Measurements from ENCODE around the gene KLHL26.

The KLHL26 gene

DNA sequence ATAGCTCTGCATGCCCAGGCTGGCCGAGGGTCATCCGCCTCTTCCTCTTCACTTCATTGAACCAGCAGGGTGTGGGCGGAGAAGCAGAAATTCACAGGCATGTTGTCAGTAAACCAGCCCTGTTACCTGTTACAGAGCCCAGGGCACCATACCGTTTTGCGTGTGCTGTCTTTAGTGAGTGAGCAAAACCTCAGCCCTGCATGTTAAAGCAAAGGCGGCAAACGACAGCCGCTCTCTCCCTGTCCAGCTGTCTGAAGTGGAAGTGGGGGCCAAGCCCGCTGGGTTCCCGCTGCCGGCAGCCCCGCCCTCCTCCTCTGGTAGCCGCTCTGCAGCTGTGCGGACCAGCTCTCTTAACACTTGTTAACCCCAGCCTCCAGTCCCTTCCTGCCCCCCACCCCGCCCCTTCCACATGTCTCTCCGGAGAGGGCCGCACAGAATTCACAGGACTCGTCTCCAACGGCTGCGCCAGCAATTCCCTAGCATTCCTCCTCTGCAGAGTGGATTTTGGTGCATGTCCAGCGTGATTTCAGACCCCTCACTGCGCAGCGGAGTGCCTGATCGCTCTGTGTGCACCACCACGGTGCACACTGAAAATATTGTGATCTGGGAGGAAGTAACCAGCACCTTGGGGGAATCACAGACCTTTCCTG lies 12.7 kb downstream of the KLHL26 start:
- DNase-seq: no peak

DNA sequence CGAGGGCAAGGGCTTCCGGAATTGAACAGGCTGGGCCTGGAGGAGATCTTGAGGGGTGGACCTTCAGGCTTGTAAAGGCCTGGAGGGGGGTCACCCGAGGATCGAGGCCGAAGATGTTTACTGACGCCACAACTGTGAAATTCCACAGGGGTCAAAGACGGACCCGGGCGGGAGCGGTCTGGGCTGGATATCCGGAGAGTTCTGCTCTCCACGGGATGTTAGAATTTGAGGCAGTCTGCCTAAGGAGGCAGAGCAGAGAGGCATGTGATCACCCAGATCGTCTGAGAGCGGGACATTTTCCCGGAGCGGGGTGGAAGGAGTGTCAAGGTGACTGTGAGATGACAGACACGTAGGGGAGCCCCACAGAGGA lies 13.2 kb downstream of the KLHL26 start:
- no peak for DNase-seq

DNA sequence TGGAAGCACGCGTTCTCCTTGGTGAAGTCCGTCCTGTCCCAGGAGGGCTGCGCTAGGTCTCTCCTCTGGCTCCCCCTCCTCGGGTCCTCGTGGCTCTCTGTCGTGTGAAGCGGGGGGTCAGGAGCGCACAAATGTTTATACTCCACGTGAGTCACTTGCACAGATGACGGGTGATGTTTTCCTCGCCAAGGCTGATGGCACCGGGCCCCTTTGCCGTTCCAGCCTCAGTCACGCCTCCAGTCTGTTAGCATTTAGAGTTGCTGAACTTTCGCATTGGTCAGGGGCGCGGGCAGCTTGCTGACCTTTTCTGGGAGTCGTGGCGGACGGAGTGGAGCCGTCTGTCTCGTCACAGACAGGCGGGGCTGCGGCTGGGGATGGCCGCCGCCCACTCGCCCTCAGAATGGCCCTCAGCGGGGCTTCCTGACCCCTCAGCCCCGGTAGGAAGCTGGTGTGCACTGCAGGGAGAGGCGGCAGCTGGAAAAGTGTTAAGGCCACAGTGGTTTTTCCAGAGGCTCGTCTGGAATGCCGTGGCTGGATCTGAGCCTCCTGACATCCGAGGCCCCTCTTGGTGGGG lies 13.7 kb downstream of the KLHL26 start:
- DNase-seq: peak; percentile 30

DNA sequence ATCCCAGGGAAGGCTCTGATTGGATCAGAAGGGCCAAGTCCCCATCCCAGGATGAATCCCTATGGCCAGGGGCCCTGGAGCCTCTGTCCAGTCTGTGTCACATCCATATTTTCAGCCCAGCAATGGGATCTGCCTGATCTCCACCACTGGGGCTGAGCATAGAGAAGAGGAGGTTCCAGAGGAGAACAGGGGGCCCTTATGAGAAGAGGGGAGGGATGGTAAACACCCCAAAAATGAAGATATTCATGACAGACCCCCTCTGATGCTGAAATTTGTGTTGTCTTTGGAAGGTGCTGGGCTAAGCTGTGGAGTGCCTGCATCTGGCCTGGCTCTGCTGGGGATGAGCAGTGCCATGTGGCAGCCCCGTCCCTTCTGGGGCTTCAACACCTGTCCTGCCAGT lies 14.5 kb downstream of the KLHL26 start:
- DNase-seq: no peak

DNA sequence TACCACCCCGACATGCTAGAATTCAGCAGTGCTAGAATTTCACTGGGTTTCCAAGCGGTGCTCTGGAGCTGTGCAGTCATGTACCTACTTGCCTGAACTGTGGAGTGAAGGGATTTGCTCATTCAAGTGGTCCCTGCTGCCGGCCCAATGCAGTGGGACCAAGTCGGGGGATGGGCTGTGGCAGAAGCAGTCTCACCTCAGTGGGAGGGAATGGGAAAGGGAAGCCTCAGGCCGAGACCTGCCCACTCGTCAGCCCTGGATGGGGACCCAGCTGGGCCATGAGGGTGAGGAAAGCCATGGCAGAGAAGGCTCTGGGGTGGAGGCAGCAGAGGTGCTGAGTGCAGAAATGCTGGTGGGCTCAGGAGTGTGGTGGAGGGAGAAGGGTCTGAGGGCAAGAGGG lies 14.9 kb downstream of the KLHL26 start:
- DNase-seq: no peak

DNA sequence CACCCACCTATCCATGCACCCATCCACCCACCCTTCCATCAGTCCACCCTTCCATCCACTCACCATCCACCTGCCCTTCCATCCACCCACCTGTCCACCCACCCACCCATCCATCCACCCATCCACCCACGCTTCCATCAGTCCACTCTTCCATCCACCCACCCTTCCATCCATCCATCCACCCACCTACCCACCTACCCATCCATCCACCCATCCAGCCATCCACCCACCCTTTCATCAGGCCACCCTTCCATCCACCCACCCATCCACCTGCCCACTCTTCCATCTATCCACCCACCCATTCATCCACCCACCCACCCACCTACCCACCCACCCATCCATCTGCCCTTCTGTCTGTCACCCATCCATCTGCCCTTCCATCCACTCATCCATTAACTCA lies 17.0 kb downstream of the KLHL26 start:
- no peak for DNase-seq

DNA sequence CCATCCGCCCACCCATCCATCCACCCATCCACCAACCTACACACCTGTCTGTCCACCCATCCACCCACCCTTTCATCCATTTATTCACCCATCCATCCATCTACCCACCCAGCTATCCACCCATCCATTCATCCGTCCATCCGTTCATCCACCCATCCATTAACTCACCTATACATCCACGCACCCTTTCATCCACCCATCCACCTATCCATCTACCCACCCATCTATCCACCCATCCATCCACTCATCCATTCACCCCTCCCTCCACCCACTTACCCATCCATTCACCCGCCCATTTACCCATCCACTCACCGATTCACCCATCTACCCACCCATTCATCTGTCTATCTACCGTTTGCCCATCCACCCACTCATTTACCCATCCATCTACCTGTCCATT lies 17.6 kb downstream of the KLHL26 start:
- DNase-seq: no peak

DNA sequence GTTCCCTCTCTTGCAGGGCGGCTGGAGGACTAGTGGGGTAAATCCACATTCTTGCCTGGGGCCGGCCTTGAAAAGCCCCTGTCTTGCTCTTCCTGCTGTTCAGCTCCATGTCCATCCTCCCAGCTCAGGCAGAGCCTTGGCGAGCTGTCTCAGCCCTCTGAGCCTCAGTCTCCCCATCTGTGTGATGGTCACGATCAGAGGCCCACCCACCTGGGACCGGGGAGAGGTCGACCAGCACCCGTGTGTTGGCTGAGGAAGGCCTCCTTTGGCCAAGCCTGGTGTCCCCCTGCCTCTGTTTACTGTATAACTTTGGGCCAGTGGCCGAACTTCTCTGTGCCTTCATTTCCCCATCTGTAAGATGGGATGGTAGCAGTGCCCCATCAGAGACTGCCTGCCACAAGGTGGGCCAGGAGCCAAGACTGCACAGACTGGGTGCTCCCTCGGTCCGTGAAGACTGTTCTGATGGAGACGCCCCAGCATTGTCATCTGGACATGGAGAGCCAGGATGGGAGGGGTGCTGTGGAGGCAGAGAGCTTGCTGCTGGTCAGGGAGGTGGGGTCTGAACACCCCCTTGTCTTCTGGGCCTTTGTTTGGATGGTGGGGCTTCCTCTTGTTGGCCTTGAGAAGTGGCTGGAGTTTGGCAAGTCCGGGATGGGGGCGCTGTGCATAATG lies 18.5 kb downstream of the KLHL26 start:
- DNase-seq: no peak

DNA sequence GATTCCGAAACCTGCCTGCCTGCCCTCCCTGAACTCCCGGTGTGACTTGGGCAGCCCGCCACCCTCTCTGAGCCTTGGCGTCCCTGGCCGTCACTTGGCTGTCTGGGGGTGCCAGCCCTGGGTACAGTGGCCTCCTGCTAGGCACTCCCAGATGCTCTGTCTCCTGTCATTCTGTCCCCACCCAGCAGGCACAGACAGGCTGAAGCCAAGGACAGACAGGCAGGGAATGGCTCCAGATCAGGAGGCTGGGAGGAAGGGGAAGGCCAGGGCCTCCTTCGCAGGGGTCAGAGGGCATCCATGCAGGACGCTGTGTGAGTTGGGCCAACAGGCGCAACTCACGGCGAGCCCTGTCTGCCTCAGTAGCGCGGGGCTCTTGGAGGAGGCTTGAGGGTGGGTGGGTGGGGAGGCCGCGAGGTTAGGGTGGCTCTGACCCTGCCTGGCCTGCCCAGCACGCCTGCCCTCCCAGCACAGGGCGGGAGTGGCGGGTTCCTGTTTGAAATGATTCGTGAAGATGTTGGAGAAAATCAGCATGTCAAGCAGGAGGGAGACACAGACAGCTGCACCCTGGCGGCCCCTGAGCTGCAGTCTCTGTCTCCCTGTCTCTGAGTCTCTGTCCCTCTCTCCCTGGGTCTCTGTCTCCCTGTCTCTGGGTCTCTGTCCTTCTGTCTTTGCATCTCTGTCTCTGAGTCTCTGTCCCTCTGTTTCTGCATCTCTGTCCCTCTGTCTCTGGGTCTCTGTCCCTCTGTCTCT lies 19.7 kb downstream of the KLHL26 start:
- no peak for DNase-seq

DNA sequence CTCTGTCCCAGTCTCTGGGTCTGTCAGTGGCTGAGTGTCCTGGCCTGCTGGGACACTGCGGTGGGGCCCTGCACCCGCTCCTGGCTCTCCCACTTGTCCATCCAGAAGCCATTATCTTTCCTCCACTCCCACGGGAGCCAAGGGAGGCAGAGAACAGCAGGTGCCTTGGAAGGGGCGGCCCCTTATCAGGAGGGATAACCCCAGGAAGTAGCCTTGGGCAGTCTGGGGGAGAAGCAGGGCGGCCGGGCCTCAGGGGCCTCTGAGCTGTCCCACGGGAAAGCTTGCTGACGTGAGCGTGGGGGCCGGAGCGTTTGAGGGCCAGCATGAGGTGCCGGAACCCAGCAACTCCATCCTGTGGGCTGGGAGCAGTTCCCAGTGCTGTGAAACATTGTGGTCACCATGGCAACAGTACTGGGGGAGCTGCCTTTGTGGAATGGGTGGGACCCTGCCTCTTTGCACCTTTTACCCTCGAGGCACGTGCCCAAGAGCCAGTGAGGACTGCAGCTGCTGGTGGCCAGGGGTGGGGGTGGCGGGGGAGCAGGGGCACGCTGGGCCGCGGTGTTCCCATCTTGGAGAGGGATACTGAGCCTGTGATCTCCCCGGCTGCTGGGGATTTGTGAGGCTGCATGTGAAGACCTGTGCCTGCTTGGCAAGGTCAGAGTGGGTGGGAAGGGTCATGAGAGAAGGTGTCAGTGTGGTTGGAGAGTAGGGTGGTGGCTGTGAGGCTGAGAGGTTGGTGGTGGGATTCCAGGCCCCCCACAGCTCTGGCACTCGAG lies 20.9 kb downstream of the KLHL26 start:
- DNase-seq: peak; percentile 37

DNA sequence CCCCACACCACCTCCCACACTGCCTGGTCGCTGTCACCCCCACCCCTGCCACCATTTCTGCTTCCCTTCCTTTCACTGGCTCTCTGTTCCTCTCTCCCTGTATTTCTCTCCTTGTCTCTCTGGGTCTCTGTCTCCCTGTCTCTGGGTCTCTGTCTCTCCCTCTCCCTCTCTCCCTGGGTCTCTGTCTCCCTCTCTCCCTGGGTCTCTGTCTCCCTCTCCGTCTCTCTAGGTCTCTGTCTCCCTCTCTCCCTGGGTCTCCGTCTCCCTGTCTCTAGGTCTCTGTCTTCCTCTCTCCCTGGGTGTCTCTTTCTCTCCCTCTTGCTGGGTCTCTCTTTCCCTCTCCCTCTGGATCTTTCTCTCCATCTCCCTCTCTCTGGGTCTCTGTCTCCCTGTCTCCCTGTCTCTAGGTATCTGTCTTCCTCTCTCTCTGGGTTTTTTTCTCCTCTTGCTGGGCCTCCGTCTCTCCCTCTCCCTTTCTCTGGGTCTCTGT lies 21.6 kb downstream of the KLHL26 start:
- DNase-seq: no peak

DNA sequence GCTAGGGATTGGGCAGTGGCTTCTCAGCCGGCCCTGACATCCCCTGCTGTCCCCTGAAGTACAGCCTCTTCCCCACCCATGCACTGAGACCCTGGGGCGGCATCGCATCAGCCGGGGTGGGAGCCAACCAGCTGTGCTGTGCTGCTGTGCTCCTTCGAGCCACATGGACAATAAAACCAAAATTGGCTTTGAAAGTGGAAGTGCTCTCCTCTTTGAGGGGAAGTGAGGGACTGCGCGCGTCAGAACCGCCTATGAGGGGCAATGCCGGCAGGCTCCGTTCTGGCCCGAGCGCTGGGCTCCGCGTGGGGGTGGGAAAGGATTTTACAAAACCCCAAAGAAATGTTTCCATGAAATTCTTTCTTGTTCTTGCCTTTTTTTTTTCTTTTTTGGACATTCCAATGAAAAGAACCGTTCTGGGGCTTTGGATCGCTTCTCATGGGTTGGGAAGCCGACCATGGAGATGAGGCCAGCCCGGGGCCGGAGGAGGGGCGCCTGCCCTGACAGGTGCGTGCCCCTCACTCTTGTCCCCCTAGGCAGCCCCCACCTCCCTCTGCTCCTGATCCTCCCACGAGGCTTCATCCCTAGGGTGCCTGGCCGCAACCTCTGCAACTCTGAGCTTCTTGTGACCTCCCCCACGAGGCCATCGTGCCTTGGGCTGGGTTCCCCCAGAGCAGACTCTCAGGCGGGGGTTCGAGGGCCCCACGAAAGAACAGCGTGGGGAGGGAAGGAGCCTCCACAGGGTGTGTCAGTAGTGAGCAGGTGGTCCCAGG lies 22.6 kb downstream of the KLHL26 start:
- no peak for DNase-seq

DNA sequence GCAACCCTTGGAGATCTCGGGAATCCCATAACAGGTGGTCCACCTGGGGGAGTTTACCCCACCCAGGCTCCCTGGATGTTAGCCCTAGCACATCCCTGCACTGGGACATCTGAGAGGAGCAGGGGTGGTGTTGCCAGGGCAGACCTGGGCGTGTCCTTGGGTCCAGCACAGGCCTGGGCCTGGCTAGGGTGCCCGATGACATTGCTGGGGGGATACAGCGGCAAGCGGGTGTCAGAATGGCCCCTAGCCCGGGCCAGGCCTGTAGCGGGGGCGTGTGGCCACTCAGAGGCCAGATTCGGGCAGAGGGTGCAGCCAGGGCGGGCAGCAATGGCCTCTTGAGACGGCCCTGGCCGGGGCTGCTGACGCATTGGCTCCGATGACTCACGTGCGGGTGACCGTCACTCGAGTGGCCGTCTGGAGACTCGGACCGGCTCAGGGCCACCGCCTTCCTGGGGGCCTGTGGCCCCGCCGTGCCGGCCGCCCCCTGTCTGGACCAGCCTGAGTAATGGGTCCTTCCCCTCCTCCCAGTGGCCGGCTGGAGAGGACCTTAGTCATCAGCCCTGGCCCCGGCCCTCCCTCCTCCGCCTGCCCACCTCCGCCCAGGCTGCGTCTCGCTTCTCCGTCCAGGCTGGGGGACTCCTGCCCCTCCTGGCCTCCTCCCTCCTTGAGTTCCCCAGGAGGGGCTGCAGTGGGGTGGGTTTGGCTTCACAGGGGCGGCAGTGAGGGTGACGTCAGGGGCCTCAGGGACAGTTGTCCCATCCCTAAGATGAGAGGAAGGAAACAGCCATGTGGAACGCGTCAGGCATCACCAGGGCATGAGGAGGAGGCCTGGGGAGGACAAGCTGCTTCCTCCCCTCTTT lies 23.5 kb downstream of the KLHL26 start:
- no peak for DNase-seq

DNA sequence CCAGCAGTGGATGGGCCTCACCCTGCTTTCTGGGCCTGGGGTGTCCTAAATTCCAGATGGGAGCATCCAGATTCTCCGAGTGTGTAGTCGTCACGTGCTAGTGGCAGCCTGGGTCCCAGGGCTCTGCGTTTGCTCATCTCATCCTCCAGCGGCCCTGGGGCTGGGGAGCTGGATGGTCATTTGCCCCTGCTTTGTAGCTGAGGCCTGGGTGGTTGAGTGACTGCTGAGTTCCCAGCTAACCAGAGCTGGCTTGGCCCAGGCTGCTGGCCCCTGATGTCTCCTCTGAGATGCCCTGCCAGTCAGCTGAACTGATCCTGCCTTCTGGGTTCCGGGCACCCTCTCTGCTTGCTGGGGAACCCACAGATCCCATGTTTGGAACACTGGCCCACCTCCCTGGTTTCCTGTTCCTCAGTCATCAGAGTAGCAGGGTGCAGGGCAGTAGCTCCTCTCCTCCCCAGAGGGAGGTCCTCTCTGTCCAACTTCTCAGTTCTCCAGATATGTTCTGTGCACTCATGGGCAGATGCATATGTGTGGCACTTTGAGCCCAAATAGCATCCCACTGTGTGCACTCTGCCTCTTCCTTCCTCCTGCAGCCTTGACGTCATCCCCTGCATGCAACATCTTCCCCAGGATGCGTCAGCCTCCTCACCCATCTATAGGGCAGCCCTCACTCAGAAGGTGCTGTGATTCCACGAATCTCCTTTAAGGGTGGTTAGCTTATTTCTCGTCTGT lies 24.3 kb downstream of the KLHL26 start:
- no peak for DNase-seq

DNA sequence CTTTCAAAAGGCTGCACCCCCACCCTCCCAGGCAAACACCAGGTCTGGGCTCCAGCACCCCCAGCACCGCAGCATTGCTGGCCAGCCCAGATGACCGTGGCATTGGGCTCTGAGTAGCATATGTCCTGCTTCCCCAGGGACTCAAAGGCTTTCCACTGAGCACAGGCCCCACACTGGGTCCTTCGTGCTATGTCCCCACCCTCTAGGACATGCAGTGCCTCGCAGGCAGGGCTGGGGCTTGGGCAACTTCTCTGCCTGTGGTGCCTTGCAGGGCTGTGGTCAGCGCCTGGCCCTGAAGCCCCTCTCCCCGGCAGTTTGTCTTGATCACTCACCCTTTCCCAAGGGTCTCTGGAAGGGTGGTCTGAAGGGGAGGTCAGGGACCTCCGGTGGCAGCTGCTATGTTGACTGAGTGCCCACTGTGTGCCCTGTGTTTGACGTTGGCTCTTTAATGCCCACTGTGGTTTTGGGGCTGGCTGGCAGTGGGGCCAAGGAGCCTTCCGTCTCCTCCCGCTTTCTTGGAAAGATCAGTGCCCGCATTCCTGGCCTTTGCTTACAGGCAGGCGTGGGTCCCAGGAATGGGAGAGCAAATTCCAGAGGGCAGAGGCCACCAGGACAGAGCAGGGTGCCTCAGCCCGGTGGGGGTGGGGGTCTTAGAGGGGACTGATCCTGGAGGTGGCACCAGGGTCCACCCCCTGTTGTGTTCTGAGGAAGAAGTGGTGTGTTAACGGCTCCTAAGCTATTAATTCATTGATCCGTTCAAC lies 26.3 kb downstream of the KLHL26 start:
- no peak for DNase-seq

DNA sequence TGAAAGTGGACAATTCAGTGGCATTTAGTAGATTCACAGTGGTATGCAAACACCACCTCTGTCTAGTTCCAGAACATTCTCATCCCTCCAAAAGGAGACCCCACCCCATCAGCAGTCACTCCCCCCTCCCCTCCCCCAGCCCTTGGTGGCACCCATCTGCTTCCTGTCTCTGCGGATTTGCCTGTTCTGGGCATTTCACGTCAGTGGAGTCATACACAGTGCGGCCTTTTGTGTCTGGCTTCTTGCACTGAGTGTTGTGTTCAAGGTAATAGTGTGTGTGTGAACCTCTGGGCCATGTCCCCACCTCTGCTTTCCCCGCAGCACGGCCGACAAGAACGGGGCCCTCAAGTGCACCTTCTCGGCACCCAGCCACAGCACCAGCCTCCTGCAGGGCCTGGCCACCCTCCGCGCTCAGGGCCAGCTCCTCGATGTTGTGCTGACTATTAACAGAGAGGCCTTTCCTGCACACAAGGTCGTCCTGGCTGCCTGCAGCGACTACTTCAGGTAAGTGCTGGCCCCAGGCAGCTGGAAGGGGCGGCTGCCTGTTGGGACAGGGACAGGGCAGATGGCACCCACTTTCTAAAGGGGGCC lies 27.2 kb downstream of the KLHL26 start:
- DNase-seq: no peak

DNA sequence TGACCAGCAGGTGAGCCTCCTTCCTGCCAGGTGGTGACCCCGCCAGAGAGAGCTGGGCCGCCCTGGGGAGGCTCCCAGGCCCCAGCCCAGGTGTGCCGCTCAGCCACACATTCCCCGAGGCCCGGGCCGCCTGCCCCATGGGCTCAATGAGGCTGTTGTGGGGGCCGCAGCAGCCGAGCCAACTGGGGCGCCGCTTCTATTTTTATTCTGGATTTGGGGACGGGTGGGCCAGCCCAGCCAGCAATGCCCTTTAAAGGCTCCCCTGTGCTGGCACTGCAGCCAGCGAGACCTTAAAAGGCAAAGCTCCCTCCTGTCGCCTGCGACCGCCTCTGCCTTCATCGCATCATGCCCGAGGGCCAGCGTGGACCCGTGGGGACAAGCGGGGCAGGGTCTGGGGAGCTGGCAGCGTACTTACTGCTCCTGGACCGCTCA lies 29.0 kb downstream of the KLHL26 start:
- DNase-seq: no peak

DNA sequence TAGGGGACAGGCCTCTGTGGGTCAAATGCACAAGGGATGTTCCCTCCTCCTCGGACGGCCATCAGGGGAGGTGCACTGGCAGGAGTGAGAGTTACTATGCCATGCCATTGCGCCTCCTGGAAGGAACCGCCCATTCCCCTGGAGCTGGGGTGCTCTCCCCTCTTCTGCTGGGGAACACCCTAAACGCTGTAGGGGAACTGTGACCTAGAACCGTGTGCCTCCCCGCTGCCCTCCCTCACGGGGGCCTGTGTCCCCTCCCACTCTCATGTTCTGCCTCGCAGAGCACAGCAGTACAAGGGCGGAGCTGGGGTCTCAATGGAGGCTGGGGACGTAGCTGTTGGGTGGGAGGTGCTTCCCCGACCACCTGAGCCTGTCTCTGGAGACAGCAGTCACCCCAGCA lies 29.5 kb downstream of the KLHL26 start:
- DNase-seq: no peak

DNA sequence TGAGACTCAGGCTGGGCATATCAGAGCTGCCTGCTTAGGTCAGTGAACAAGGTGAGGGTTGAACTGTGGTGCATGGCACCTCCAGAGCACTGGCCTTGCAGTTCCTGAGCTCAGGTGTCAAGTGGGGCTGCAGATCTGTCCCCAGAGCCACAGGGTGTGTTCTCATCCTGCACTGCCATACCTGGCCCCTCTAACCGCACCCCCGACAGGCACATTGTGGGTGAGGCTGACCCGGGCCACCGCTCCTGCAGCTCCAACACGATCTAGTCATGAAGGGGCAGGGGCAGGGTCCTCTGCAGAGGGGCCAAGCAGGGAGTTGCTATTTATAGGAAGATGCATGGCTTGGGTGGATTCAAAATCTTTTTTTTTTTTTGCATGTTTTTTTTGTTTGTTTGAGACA lies 30.0 kb downstream of the KLHL26 start:
- DNase-seq: no peak
